Measurements from ENCODE around the gene BCL2L1.

Gene BCL2L1

DNA sequence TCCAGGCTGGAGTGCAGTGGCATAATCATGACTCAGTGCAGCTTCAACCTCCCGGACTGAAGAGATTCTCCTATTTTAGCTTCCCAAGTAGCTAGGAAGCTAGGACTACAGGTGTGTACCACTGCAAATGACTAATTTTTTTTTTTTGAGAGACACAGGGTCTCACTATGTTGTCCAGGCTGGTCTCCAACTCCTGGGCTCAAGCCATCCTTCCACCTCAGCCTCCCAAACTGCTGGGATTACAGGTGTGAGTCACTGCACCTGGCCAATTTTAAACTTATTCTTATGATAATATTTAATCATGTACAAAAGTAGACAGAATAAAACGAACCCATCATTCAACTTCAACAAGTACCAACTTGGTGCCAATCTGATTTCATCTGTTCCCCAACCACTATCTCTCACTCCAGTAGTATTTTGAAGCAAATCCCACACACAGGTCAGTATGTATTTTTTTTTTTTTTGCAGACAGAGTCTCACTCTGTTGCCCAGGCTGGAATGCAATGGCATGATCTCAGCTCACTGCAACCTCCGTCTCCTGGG is 32.5 kb downstream of the BCL2L1 start:
- no peak for TF ChIP-seq JUND (IDR thresholded peaks at IDR 0.05; ENCODE audit: low read depth)
- in situ Hi-C loops (cut with HindIII; ENCODE audit: low pct_unique_long_range_greater_than_20kb, low sequenced_read_pairs), result no loop called here
- DNase-seq (ENCODE audit: low read depth in 1 of 2, low spot score in 1 of 2), result no peak

DNA sequence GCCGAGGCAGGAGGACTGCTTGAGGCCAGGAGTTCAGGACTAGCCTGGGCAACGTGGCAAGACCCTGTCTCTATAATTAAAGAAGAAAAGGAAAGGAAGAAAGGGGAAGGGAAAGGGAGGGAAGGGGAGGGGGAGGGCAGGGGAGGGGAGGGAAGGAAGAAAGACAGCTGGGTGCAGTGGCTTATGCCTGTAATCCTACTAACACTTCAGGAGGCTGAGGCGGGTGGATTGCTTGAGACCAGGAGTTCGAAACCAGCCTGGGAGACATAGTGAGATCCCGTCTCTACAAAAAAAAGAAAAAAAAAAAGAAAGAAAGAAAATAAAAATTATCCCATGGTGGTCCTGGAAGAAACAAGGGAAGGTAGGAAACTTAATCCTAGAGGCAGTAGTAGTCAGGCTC is 33.5 kb downstream of the BCL2L1 start:
- TF ChIP-seq JUND (IDR thresholded peaks at IDR 0.05; ENCODE audit: low read depth), result no peak
- in situ Hi-C loops (cut with HindIII; ENCODE audit: low pct_unique_long_range_greater_than_20kb, low sequenced_read_pairs), result no loop called here
- DNase-seq (ENCODE audit: low read depth in 1 of 2, low spot score in 1 of 2), result no peak

DNA sequence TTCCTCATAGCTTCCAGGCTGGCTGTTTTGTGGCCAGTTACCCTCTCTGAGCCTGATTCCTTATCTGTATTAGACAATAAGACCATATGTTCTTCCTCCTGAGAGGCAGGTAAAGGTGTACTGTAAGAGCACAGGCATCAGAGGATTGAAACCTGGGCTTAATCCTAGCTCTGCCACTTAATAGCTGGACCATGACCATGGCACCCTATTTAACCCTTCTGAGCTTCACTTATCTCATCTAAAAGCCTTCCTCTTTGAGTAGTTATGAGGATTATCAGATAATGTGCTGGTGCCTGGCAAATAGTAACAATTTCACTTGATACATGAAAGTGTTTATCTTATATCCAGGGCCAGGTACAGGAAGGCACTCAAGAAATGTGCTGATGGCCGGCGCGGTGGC is 34.9 kb downstream of the BCL2L1 start:
- in situ Hi-C loops (cut with HindIII; ENCODE audit: low pct_unique_long_range_greater_than_20kb, low sequenced_read_pairs), result no loop called here
- DNase-seq (ENCODE audit: low read depth in 1 of 2, low spot score in 1 of 2), result no peak
- TF ChIP-seq JUND (IDR thresholded peaks at IDR 0.05; ENCODE audit: low read depth), result no peak

DNA sequence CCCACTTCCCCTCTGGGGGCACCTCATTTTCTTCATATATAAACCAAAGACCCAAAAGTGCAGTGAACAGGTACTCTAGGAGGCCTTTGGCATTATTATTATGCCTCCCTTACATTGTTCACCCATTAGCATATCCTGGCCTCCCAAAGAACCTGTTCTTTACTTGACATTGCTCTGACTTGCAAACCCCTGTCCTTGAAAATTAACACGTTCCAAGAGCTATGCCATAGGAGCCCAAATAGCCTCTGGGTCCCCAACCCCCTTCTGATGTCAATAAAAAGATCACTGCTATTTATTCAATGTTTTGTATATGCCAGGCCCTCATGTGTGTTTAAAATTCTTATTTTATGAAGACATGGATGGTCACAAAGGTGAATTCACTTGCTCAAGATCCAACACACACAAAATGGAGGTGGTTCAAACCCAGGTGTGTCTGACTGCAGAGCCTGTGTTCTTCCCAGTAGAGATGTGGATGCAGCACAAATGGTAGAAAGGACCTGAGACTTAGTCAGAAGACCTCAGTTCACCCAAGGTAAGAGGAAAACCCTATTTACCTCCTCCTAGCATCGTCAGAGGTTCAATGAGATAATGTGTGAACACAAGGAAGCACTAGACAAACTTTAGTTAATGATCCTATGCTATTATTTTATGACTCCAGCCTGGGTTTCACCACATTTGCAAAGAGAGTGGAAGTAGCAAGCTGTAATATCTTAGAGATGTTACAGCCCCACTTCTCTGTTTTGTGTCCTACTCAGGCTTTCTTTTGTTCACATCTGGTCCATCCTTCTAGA is 36.6 kb downstream of the BCL2L1 start:
- peak in 1 of 2 experiments; percentile 56 for DNase-seq (ENCODE audit: low read depth in 1 of 2, low spot score in 1 of 2)
- in situ Hi-C loops (cut with HindIII; ENCODE audit: low pct_unique_long_range_greater_than_20kb, low sequenced_read_pairs), result no loop called here
- no peak for TF ChIP-seq JUND (IDR thresholded peaks at IDR 0.05; ENCODE audit: low read depth)

DNA sequence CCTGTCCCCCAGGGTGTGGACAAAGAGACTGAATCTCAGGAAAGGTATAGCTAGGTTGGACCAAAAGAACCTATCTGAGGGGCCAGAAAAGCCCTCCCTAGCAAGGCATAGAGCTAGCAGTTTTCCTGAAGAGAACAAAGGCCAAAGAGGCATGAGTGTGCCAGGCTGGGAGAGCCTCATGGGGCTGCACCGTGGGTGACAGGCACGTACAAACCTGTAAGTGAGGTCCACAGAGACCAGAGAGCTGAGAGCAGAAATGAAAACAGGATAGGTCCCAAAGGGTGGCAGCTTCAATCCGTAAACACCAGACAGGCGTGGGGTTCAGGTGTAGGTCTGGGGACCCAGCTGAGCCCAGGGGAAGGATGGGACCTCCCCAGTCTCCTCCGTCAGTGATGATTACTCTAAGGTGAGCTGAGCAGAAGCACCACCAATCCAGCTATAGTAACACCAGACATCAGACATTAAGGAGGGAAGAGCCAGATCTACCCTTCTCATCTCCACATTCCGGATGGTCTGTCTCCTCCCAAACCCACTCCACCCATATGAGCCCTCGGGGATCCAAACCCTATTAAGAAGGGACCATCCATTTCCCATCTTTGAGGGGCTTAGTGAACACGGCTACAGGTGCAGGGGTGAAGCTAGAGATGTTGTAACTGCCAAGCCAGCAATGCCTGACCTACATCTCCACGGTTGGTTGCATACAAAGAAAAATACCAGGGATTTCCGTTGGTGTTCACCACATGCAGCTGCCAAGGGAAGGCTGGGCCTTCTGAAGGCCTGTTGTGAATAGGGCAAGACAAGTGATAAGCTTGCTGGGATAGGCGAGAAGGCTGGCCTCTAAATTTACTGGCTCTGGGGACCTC is 38.3 kb downstream of the BCL2L1 start:
- no peak for TF ChIP-seq JUND (IDR thresholded peaks at IDR 0.05; ENCODE audit: low read depth)
- in situ Hi-C loops (cut with HindIII; ENCODE audit: low pct_unique_long_range_greater_than_20kb, low sequenced_read_pairs), result no loop called here
- DNase-seq (ENCODE audit: low read depth in 1 of 2, low spot score in 1 of 2), result no peak

DNA sequence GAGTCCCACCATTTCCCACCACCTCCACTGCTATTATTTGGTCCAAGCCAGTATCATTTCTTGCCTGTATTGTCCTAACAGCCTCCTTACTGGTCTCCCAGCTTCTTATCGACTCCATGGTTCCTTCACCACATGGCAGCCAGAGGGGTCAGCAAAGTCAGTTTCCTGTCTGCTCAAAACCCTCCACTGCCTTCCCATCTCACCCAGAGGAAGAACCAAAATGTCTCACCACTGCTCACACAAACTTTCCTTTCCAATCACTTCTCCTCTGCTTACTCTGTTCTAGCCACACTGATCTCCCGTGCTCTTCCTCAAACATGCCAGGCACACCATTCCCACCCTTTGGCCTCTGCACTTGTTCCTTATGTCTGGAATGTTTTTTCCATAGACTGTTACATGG is 39.7 kb downstream of the BCL2L1 start:
- no peak for TF ChIP-seq JUND (IDR thresholded peaks at IDR 0.05; ENCODE audit: low read depth)
- in situ Hi-C loops (cut with HindIII; ENCODE audit: low pct_unique_long_range_greater_than_20kb, low sequenced_read_pairs), result no loop called here
- no peak for DNase-seq (ENCODE audit: low read depth in 1 of 2, low spot score in 1 of 2)

DNA sequence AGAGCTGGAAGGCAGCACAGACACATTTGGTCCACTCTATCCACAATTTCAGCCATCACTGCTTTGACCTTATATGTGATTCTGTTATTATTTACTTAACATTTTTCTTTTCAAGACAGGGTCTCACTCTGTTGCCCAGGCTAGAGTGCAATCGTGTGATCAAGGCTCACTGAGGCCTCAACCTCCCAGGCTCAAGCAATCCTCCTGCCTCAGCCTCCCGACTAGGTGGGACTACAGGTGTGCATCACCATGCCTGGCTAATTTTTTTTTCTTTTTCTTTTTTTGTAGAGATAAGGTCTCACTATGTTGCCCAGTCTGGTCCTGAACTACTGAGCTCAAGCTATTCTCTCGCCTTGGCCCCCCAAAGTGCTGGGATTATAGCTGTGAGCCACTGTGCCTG is 40.3 kb downstream of the BCL2L1 start:
- DNase-seq (ENCODE audit: low read depth in 1 of 2, low spot score in 1 of 2), result no peak
- in situ Hi-C loops (cut with HindIII; ENCODE audit: low pct_unique_long_range_greater_than_20kb, low sequenced_read_pairs), result no loop called here
- TF ChIP-seq JUND (IDR thresholded peaks at IDR 0.05; ENCODE audit: low read depth), result no peak

DNA sequence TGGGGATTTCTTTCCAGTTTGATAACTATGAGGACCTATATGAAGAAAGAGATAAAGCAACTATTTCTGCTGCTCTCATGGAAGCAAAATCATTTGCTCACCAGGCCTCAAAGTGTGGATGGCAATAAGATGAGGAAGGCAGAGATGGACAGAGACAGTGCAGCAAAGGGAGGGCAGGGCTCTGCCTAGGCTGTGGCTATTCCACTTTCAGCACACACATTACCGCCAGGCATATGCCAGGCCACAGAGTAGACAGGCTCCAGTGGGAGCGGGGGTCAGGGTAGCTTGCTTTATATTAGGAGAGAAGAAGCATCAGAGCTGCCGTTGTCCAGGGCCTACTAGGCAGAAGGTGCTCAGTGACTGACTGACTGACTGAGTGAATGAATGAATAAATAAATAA is 40.9 kb downstream of the BCL2L1 start:
- in situ Hi-C loops (cut with HindIII; ENCODE audit: low pct_unique_long_range_greater_than_20kb, low sequenced_read_pairs), result no loop called here
- no peak for DNase-seq (ENCODE audit: low read depth in 1 of 2, low spot score in 1 of 2)
- TF ChIP-seq JUND (IDR thresholded peaks at IDR 0.05; ENCODE audit: low read depth), result no peak

DNA sequence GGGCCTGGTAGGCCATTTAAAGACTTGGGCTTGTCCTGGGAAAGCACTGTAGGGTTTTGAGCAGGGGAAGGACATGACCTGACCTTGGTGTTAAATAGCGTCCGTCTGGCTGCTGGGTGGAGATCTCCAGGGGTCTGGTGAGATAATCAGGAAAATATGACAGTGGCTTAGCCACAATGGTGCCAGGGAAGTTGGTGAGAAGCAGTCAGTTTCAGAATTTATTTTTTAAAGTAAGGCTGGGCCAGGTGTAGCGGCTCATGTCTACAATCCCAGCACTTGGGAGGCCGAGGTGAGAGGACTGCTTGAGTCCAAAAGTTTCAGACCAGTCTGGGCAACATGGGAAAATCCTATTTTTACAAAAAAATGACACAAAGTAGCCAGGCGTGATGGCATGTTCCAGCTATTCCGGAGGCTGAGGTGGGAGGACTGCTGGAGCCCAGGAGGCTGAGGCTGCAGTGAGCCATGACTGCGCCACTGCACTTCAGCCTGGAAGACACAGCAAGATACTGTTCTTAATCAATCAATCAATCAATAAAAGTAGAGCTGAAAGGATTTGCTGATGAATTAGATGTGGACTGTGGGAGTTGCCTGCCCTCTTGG is 41.4 kb downstream of the BCL2L1 start:
- in situ Hi-C loops (cut with HindIII; ENCODE audit: low pct_unique_long_range_greater_than_20kb, low sequenced_read_pairs), result no loop called here
- no peak for DNase-seq (ENCODE audit: low read depth in 1 of 2, low spot score in 1 of 2)
- no peak for TF ChIP-seq JUND (IDR thresholded peaks at IDR 0.05; ENCODE audit: low read depth)

DNA sequence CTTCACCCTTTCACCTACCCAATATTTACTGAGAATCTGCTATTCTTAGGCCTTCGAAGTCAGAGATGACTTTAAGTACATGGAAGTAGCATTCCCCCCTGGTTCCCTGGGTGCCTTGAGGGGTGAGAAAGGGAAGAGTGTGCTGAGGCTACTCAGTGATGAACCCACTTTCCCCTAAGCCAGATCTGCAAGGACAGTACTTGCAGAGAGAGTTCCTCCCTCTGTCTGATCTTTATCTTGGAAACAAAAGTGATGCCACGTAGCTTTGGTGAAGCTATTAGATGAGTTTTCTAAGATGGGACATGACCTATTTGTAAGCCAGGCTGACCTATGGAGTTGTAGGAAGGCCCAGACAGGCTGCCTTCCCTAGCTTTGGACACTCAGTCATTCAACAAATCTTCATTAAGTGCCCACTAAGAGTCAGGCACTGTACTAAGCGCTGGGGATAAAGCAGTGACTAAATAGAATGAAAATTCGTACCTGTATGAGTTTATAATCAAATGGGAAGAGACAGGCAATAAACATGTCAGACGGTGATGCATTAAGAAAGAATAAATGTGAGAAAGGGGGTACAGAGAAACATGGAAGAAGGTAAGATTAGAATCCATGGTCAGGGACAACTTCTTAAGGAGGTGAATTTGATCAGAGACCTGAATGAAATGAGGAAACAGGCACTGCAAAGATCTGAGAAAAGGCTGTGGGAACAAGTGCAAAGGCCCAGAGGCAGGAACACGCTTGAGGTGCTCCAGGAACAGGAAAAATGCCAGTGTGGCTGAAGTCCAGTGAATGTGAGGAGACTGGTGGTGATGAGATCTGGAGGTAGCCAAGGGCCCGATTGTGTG is 42.2 kb downstream of the BCL2L1 start:
- in situ Hi-C loops (cut with HindIII; ENCODE audit: low pct_unique_long_range_greater_than_20kb, low sequenced_read_pairs), result no loop called here
- peak in 1 of 2 experiments; percentile 84 for DNase-seq (ENCODE audit: low read depth in 1 of 2, low spot score in 1 of 2)
- no peak; the same call in 1 of the 2 replicates for TF ChIP-seq JUND (IDR thresholded peaks at IDR 0.05; ENCODE audit: low read depth)

DNA sequence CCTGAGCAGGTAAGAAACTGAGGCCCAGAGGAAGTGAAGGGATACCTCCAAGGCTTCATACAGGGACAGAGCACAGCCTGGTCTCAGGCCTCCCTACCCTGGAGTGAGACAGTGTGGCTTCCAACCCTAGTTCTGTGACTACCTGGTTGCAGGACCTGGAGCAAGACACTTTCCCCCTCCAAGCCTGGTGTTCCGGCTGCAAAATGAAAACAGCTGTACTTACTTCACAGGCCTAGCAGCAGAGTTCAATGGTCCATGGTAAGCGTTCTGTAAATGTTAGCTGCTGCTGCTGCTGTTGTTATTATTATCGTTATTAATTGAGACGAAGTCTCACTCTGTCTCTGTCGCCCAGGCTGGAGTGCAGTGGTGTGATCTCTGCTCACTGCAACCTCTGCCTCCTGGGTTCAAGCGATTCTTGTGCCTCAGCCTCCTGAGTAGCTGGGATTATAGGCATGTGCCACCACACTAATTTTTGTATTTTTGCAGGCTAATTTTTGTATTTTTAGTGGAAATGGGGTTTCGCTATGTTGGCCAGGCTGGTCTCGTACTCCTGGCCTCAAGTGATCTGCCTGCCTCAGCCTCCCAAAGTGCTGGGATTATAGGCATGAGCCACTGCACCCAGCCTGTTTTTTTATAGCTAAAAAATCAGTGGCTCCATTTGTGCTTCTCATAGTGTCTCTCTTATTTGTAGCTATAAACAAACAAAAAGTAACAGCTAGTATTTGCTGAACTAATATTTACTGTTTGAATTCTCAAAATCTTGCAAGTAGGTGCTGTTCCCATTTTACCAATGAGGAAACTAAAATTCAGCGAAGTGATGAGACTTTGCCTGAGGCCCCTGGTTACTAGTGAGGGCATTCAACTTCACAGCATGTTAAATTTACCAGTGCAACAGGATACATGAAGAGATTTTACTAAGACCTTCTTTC is 43.0 kb downstream of the BCL2L1 start:
- peak in 1 of 2 experiments; percentile 97 for DNase-seq (ENCODE audit: low read depth in 1 of 2, low spot score in 1 of 2)
- in situ Hi-C loops (cut with HindIII; ENCODE audit: low pct_unique_long_range_greater_than_20kb, low sequenced_read_pairs), result no loop called here
- peak; percentile 65 for TF ChIP-seq JUND (IDR thresholded peaks at IDR 0.05; ENCODE audit: low read depth)
